Ammon's horn (tissue), 1 donor: ENCODE results near the gene LMNTD2.

Source experiments
- DNase-seq: peaks from one replicate; pipeline ENCODE4 v3.0.0-alpha.2; 2016; ENCODE audit warnings: low spot score

LMNTD2 gene

DNA sequence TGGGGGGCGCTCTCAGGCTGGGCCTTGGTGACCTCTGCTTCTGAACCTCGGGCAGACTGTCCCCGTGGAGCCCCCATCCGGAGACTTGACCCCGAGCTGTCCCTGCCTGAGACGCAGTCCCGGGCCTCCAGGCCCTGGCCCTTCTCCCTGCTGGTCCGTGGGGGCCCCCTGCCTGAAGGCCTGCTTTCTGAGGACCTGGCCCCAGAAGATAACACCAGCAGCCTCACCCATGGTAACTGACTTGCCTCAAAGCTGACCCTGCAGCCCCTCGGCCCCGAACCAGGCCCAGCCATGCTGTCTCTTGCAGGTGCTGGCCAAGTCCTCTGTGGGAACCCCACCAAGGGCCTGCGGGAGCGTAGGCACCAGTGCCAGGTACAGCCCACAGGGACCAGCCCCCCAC lies 8.9 kb downstream of the LMNTD2 start:
- DNase-seq: no peak

DNA sequence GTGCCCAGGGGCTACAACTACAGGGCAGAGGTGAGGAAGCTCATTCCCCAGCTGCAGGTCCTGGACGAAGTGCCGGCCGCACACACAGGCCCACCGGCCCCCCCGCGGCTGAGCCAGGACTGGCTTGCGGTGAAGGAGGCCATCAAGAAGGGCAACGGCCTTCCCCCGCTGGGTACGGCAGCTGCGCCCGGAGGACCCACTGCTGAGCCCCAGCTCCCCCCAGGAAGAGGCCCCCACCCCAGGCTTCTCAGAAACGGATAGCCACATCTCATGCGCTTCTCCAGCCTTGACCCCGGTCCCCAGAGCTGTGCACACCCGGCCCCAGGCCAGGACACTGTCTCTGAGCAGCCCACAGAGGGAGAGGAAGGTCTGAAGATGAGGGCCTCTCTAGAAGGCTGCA lies 9.4 kb downstream of the LMNTD2 start:
- DNase-seq: no peak

DNA sequence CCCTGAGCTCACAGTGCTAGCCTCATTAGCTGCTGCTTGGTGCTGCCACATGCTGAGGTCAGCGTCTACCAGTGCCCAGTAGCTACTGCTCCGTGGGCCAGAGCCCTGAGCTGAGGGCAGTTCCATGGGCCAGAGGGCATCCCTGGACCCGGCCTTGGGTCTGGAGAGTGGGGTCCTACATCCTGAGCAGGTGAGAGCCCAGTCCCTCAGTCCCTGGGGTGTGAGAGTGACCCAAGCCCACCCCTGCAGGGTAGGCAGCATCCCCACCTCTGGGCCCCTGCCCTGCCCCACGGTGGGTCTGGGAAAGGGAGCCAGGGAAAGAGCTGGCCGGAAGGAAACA lies 9.8 kb downstream of the LMNTD2 start:
- DNase-seq: no peak

DNA sequence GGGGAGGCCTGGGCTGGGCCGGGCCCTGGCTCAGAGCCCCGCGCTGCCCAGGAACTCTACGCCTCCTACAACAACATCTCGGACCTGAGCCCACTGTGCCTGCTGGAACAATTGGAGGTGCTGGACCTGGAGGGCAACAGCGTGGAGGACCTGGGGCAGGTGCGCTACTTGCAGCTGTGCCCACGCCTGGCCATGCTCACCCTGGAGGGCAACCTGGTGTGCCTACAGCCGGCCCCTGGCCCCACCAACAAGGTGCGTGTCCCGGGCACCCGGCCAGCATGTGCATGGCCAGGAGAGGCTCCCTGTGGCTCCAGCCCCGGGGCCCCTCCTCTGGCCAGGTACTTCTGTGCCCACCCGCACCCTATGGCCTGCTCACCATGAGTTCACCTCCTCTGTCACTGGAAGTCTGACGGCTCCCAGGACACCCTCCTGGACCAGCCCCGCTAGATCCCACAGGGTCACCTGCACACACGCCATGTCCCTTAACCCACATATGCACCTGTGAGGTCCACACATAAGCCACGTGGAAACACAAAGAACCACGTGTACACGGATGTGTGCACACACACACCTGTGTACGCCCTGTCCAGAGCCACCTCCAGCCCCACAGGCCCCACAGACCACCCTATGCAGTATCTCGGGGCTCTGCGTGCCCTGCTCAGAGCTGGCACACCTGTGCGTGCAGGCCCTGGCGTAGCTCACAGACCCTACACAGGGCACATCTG lies 10.4 kb downstream of the LMNTD2 start:
- no peak for DNase-seq

DNA sequence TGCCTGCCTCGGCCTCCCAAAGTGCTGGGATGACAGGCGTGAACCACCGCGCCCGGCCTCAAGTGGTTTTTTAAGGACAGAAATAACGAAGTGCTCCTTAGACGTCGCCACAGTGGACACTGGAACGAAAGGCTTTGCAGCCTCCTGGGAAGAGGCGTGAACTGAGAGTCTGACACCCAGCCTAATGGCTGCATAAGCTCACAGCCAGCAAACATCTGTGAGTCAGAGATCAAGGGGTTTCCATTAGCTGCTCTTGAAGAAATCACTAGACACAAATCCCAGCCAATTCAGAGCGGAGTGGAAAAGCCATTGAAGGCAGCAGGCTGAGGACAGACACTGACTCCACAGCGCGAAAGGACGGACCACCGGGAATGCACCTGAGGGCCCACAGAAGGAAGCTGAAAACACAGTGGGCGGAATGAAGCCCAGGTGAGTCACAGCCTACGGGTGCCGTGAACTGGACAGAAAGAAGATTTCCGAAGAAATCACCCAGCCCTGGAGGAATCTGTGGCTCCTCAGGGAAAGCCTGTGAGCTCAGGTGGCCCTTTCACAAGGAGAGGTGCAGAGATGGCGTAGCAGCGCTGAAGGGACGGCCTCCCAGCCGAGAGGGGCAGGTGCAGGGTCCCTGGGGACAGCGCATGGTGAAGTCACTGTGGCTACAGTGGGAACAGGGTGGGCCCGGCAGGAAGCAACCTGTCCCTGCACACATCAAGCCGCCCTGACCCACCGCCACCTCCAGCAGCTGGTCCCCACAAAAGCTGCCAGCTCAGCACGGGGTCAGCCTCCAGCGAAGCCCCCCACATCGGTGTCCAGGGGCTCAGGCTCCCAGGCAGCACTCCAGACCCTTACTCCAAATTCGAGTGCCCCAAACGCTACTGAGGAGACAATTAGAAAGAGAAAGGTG lies 11.6 kb downstream of the LMNTD2 start:
- DNase-seq: no peak

DNA sequence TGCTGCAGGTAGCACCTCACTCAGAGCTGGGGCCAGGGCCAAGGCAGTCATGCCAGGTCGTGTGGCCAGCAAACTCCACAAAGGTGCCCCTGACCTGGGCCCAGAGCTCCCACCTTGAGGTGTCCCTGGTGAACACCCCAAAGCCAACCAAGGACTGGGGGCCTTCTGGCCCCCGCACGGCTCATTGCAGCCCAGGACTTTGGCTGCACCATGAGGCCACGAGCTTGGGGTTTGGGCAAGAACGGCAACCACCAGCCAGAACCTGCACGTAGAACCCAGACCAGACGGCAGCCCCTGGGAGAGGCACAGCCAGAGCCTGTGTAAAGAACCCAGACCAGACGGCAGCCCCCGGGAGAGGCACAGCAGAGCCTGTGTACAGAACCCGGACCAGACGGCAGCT lies 15.4 kb downstream of the LMNTD2 start:
- DNase-seq: no peak

DNA sequence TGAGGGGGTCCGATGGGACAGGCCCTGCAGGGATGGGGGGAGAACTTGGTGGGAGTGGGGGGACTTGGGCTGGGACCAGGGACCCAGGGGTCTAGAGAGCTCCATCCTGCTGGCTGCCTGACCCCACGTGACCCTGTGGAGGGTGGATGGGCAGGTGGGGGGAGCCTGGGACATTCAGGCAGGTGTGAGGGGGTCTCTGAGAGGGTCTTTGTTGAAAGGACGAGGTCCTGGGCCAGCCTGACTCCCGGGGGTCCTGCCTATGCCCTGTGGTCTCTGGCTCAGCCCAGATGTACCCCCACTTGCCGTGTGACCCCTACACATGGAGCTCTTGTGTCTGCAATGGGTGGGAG lies 15.7 kb downstream of the LMNTD2 start:
- DNase-seq: no peak

DNA sequence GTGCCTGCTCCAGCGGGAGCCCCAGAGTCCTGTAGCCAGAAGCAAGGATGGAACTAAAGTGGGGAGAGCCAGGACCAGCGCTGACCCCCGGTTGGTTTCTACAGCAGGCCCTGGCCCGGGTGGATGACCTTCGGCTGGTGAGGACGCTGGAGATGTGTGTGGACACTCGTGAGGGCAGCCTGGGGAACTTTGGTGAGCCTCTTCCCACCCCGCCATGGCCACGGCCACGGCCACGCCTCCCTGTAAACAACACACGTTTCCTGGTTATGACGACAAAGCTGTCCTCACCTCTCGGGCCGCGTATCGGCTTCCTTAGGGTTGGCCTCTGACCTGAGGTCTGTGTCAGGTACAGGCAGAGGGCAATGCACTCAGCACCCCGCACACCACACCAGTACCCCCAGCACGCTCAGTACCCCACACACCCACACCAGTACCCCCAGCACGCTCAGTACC lies 19.1 kb downstream of the LMNTD2 start:
- no peak for DNase-seq

DNA sequence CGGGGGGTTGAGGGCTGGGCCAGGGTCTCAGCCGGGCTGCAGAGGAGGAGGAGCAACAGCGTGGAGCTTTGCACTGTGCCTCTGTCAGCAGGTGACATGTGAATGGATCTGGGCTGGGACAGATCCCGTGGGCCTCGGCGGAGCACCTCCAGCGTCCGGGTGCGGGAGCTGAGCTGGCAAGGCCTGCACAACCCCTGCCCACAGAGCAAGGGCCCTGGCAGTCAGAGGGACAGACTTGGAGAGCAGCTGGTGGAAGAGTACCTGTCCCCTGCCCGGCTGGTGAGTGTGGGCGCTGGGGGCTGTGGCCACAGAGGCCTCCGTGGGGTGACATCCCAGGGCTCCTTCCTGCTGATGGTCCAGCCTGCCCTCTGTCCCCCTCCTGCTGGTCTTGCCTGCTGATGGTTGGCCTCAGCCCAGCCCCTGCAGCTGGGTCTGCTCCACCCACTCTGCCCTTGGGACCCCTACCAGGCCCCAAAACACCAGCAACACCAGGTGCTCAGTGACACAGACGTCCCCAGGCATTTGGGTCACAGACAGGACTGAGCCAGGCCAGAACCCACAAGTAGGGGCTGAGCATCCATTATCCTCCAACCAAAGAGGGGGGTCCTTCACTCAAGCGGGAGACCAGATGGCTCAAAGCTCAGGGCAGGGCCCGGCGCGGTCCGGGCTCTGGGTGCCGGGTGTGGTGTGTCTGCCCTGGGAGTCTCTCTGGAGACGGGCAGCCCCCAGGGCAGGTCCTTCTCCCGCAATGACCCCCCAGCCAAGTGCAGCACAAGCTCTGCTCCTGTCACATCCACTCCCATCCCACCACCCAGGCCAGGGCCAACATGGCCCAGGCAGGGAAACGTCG lies 19.7 kb downstream of the LMNTD2 start:
- no peak for DNase-seq

DNA sequence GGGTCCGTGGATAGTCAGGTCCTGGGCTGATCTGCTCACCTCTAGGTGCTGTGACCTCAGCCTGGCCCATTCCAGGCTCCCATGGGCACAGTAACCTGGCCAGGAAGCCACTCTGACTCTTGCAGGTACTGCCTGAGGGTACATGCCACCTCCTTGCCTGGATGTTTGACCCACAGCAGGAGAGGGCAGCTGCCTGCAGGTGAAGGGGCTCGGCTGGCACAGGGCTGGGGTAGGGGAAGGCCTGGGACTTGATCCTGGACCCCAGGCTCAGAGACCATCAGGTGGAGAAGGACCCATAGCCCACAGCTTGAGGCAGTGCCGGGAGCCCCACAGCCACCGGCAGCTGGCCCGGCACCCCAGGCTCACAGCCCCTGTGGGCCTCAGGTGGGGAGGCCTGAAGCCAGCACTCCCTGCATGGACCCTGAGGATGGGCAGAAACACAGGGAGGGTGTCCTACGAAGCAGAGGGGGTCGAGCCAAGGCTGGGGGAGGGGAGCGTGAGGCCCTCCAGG lies 20.5 kb downstream of the LMNTD2 start:
- DNase-seq: no peak

DNA sequence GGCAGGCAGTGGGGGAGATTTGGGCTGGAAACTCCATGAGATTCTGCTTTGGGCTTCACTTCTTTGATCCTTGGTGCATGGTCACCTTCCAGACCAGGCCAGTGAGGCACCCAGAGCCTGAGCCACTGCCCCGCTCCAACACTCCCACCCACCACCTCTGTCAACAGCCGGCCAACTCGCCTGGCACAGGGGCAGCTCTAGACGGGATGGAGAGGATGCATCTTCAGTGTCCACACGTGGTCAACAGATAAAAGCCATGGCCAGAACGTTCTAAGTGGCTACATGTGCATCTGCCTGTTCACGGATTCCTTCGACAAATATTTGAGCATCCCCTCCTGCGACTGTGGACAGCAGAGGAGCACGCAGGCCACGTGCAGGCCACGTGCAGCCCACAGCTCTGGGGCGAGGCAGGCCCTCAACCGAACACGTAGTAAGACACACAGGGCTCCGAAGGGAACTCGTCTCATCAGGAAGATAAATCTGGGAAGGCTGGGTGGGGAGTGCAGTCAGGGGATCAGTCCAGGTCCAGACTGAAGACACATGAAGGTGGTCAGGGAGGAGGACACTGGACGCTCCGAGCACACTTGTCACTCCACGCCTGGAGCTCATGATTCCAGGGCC lies 22.0 kb downstream of the LMNTD2 start:
- DNase-seq: no peak

DNA sequence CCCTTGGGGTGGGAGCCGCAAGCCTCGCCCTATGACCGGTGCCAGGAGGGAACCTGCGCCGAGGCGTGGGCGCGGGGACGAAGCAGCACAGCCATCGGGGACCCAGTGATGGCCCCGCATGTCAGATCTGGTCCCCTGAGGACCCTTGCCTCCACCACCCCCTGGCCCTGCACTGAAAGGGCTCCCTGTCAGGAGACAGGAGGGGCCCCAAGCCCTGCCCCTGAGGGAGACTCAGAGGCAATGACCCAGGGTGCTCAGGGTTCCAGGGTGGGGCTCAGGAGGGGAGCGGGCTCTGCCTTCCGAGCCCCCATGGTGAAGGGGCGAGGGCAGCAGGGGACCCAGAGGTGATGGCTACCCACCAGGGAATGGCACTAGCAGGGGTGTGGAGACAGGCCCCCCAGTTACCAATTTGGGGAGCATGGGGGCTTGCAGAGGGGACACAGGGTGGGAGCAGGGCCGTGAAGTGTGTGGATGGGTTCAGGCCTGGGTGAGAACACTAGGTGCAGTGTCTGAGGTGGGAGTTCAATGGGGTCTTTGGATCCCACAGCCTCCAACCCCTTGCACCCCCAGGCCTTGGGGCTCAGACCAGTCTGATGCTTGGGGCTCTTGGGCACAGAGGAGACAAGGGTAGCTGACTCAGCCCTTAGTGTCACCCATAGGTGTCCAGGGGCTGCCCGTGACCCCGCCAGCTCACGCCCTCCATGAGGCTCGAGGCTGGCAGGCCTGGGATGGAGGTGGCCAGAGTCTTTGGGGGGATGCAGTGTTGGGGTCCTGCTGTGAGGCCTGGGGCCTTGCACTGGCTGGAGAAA lies 22.7 kb downstream of the LMNTD2 start:
- no peak for DNase-seq

DNA sequence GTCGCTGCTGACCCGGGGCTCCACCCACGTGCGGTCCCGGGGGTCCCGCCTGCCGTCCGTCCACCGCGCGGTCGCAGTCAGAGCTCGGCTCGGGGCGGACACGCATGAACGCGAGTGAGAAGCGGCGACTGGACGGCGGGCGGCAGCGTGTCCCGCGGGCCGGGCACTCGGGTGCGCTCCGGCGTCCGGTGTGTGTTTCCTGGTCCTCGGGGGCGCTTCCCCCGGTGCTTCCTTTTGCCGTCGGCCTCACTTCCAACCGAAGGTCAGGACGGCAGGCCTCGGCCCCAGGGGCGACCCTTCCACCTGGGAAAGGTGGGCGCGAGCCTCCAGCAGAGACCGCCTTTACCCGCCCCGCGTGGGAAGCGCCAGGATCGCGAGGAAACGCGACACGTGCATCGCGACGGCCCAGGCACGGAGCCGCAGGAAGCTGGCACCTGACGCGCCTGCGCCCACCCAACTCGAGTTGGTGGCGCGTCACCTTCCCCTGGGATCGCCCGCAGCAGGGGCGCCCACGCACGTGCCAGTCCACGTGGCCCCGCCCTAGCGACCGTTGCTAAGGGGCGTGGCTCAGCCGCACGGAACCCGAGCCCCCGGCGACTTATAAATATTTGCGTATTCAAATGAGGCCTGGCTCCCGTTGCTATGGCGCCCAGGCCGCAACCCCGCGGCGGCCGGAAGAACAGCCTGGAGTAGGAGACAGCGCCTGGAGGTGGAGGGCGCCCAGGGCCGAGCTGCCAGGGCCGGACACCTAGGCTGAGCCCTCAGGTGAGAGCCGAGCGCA lies 23.5 kb downstream of the LMNTD2 start, which contains the start of gene LRRC56:
LRRC56 (plus strand) TSS at position 687 of the 781 bp plus-strand sequence. CDS start 3,158 bp downstream, outside the sequence.
- DNase-seq: no peak

DNA sequence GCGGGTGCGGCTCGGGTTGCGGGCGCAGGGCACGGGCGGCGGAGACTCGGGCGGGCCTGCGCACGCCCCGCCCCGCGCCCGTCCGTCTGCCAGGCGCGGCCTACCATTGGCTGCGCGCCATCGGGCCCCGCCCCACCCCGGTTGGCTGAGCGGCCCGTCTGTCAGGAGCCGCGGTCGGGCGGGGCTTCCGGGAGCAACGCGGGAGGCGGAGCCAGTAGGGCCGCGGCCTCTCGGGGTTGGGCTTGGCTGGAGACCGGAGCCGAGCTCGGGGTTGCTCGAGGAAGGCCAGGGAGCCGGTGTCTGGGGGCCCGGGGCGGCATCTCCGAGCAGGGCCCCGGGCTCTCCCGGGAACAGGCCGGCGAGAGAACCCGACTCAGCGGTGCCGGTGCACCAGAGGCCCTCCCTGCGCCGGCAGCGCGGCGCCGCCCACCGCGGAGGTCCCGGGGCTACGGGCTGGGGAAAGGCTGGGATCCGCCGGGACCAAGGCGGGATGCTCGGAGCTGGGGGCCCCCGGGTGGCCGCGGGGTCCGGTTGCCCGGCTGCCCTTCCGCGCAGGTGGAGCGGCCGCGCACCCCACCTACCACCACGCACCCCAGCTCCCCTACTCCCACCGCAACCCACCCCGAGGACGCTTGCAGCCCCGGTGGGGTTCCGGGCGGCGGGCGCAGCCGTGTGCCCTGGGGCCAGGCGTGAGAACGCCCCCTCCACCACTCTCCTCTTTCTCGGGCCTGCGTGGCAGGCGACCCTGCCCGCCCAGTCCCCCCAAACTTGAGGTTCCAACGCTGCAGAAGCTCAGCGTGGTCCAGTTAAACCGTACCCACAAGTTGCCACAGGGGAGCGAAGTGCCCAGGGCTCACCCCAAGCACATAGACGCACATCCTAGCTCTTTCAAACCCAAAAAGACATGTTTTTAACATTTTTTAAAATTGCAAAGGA lies 24.8 kb downstream of the LMNTD2 start, which contains the start of gene HRAS:
HRAS (minus strand) TSS at position 58 of the 936 bp plus-strand sequence.
- peak; percentile 96 for DNase-seq

DNA sequence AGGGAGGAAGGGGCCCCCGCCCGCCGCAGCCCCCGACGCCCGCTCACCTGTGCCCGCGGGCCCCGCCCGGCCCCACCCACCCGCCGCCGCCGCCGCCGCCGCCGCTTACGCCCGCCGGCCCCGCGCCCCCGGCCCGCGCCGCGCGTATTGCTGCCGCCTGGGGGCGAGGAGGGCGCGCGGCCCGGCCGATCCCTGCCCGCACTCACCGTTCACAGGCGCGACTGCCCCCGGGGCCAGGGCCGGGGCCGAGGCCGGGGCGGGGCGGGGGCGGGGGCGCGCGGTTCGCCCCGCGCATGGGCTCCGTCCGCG lies 25.4 kb downstream of the LMNTD2 start:
- no peak for DNase-seq

DNA sequence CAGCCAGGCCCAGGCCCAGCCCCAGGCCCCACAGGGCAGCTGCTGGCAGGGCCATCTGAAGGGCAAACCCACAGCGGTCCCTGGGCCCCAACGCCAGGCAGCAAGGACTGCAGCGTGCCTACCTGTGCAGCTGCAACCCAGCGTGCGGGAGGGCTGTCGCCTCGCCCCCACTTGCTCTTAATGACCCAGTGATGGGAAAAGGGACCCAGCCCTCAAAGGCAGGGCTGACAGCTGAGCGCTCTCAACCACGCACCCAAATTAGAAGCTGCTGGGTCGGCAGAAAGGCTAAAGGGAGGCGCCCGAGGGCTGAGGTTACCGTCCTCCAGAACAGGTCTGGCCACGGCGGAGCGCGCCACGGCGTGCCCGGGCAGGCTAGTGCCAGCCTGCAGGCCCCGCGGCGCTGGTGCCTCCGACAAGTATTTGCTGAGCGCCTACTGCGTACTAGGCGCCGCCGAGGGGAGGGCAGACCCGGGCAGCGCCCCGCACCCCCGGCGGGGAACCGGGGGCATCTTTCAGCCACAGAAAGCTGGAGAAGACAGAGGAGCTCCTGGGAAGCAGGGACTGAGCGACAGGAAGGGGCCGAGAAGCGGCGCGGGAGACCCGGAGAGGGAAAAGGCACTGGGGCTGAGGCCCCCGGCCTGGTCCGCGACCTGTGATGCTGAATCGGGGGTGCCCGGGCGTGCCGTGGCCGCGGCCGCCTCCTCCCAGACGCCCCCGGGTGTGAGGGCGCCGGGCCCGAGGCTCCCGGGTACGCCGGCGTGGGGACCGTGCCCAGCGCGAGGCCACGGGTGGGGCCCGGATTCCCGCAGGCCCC lies 25.9 kb downstream of the LMNTD2 start:
- no peak for DNase-seq

DNA sequence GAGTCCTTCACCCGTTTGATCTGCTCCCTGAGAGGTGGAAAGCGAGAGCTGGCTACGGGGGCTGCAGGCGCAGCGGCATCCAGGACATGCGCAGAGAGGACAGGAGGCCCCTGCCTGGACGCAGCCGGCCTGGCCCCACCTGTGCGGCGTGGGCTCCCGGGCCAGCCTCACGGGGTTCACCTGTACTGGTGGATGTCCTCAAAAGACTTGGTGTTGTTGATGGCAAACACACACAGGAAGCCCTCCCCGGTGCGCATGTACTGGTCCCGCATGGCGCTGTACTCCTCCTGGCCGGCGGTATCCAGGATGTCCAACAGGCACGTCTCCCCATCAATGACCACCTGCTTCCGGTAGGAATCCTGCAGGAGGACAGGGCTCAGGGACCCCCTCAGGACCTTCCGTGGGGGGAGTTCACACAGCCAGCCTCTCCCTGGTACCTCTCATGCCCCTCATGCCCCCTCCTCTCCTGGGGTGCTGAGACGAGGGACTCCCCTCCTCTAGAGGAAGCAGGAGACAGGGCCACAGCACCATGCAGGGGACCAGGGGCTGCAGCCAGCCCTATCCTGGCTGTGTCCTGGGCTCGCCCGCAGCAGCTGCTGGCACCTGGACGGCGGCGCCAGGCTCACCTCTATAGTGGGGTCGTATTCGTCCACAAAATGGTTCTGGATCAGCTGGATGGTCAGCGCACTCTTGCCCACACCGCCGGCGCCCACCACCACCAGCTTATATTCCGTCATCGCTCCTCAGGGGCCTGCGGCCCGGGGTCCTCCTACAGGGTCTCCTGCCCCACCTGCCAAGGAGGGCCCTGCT lies 26.7 kb downstream of the LMNTD2 start:
- DNase-seq: no peak
